Endothelial cell of umbilical vein (primary cell): Measurements from ENCODE around the gene CLIC2. TPM values are rescaled to one million over a fixed set of nuclear protein-coding genes. Genes with fewer than 3 reads are reported as not detected.

Experiments used
- BruUV-seq: library from RNA; stranded (reverse); fragments of 400-500 nt; replicated peaks from 2 replicates; lab custom pipeline; 2021; lab: Mats Ljungman, UMichigan
- CTCF ChIA-PET: fragments of 300-600, 350-600 bp; sonication (Branson Sonifier 250); formaldehyde crosslinking; loops from one replicate; lab custom pipeline; 2021; ENCODE audit warnings: antibody characterized with exemption, inconsistent platforms; lab: Charles Lee
- POLR2A ChIA-PET: fragments of 300-600, 350-600 bp; sonication (Branson Sonifier 250); formaldehyde crosslinking; loops from one replicate; lab custom pipeline; 2021; ENCODE audit warnings: antibody characterized with exemption, inconsistent platforms; lab: Charles Lee
- DNase-seq: peaks from one replicate; pipeline ENCODE4 v3.0.0-alpha.2; 2011; ENCODE audit warnings: low read depth, low spot score
- FAIRE-seq: peaks from 2 replicates; lab custom pipeline; 2011; peaks lifted over from hg19 to GRCh38; lab: Jason Lieb, UNC
- H2AFZ ChIP-seq: 2 replicates; pipeline ENCODE4 v1.6.0; 2012; ENCODE audit warnings: low read depth, low read length, control low read depth, inconsistent platforms
- H3K27ac ChIP-seq: 2 replicates; pipeline ENCODE4 v1.5.1; 2011; ENCODE audit warnings: low read depth, mild to moderate bottlenecking, control low read depth, low read length, moderate library complexity; ENCODE audit not compliant: insufficient read depth
- H3K27me3 ChIP-seq, 2 experiments: 2 replicates each; pipeline versions ENCODE4 v1.6.0 to v1.6.1; 2011; ENCODE audit warnings: low read length in 2 of 2, mixed read lengths in 1 of 2; ENCODE audit not compliant: control insufficient read depth in 2 of 2, insufficient read depth in 2 of 2
- H3K36me3 ChIP-seq, 2 experiments: 2 replicates in 1 of 2; 3 replicates in 1 of 2; pipeline ENCODE4 v1.5.1; 2011; ENCODE audit warnings: low read length in 2 of 2, mild to moderate bottlenecking in 1 of 2, moderate library complexity in 1 of 2; ENCODE audit not compliant: control insufficient read depth in 2 of 2, insufficient read depth in 2 of 2; ENCODE audit errors: extremely low read depth in 1 of 2
- H3K4me1 ChIP-seq: 3 replicates; pipeline ENCODE4 v1.5.1; 2011; ENCODE audit warnings: mild to moderate bottlenecking, low read length; ENCODE audit not compliant: control insufficient read depth, insufficient read depth; ENCODE audit errors: extremely low read depth
- H3K4me2 ChIP-seq: 2 replicates; pipeline ENCODE4 v1.6.1; 2011; ENCODE audit warnings: low read length, control low read depth, mixed read lengths; ENCODE audit not compliant: insufficient read depth
- H3K4me3 ChIP-seq, 3 experiments: fragments of 200-600 bp in 1 of 3; sonication (generic), shearing (Covaris generic) in 1 of 3; replicated peaks in 1 of 3; 2 replicates each; pipeline ENCODE4 v1.5.1; 2011 to 2016; ENCODE audit warnings: control low read depth in 3 of 3, low read length in 3 of 3, mild to moderate bottlenecking in 2 of 3, inconsistent platforms in 1 of 3, low read depth in 1 of 3, moderate library complexity in 1 of 3; ENCODE audit not compliant: insufficient read depth in 1 of 3
- H3K79me2 ChIP-seq: 2 replicates; pipeline ENCODE4 v1.6.0; 2012; ENCODE audit warnings: low read length, inconsistent platforms; ENCODE audit not compliant: control insufficient read depth, insufficient read depth
- H3K9ac ChIP-seq: replicated peaks from 2 replicates; pipeline ENCODE3; 2011; ENCODE audit warnings: low read length, control low read depth; ENCODE audit not compliant: insufficient read depth; ENCODE audit errors: extremely low read depth
- H3K9me1 ChIP-seq: replicated peaks from 3 replicates; pipeline ENCODE4 v1.6.0; 2011; ENCODE audit warnings: mild to moderate bottlenecking, low read length; ENCODE audit not compliant: control insufficient read depth, insufficient read depth; ENCODE audit errors: extremely low read depth
- H3K9me3 ChIP-seq: replicated peaks from 2 replicates; pipeline ENCODE4 v1.5.1; 2012; ENCODE audit warnings: low read length, inconsistent platforms; ENCODE audit not compliant: control insufficient read depth, insufficient read depth
- H4K20me1 ChIP-seq: replicated peaks from 2 replicates; pipeline ENCODE3; 2011; ENCODE audit warnings: mild to moderate bottlenecking, low read length; ENCODE audit not compliant: control insufficient read depth, insufficient read depth; ENCODE audit errors: extremely low read depth
- CTCF ChIP-seq, 2 donors: IDR thresholded peaks; 1 replicate in 1 of 2; 2 replicates in 1 of 2; pipeline ENCODE4 v1.5.1; 2011; ENCODE audit warnings: low read length in 2 of 2, mild to moderate bottlenecking in 2 of 2, moderate library complexity in 2 of 2, control low read depth in 1 of 2, inconsistent platforms in 1 of 2, low read depth in 1 of 2; ENCODE audit not compliant: insufficient read depth in 1 of 2; ENCODE audit errors: extremely low read depth in 1 of 2
- EZH2 ChIP-seq: IDR thresholded peaks from 2 replicates; pipeline ENCODE4 v1.6.1; 2012; ENCODE audit warnings: borderline replicate concordance, low read depth, mild to moderate bottlenecking, moderate library complexity, low read length, inconsistent platforms; ENCODE audit not compliant: severe bottlenecking
- FOS ChIP-seq: IDR thresholded peaks from 2 replicates; pipeline ENCODE4 v1.6.1; 2011; ENCODE audit warnings: mild to moderate bottlenecking, low read length, moderate library complexity, borderline replicate concordance; ENCODE audit not compliant: insufficient read depth
- GATA2 ChIP-seq: IDR thresholded peaks from 2 replicates; pipeline ENCODE4 v1.7.0; 2011; ENCODE audit warnings: low read depth, mild to moderate bottlenecking, moderate library complexity, mixed read lengths, low read length; ENCODE audit not compliant: insufficient read length, insufficient read depth
- JUN ChIP-seq: IDR thresholded peaks from 2 replicates; pipeline ENCODE4 v1.6.1; 2011; ENCODE audit warnings: borderline replicate concordance, low read depth; ENCODE audit not compliant: insufficient read length, insufficient read depth
- MAX ChIP-seq: IDR thresholded peaks from 2 replicates; pipeline ENCODE4 v1.6.1; 2011; ENCODE audit not compliant: insufficient read depth, insufficient read length
- MYC ChIP-seq: IDR thresholded peaks from one replicate; pipeline ENCODE4 v1.6.1; 2011; ENCODE audit warnings: mild to moderate bottlenecking, low read depth, low read length
- POLR2A ChIP-seq: IDR thresholded peaks from 2 replicates; pipeline ENCODE4 v1.6.1; 2012; ENCODE audit warnings: low read depth, mild to moderate bottlenecking, control low read depth, low read length
- POLR2AphosphoS5 ChIP-seq: IDR thresholded peaks from 2 replicates; pipeline ENCODE4 v1.6.1; 2012; ENCODE audit warnings: low read depth, mild to moderate bottlenecking, control low read depth, low read length, moderate library complexity; ENCODE audit not compliant: insufficient read depth
- dilution Hi-C: fragments of 300-500 bp; cut with MboI; formaldehyde crosslinking; loops from one replicate; pipeline ENCODE4 v1.15.0; 2019; ENCODE audit warnings: low sequenced_read_pairs; ENCODE audit not compliant: extremely low pct_ligation_motif_present
- intact Hi-C: fragments of 100-400 bp; cut with micrococcal nuclease; formaldehyde crosslinking; loops from one replicate; pipeline ENCODE4 v1.10.0; 2022
- polyA plus RNA-seq, 4 experiments: library from polyadenylated mRNA; depleted of rRNA in 3 of 4; stranded (reverse) in 3 of 4; unstranded in 1 of 4; fragments of >200 nt; gene quantifications; 2 replicates each; pipeline versions ENCODE4 v1.2.1 to v1.2.3, GENCODE V29; 2011 to 2012; ENCODE audit warnings: missing spikeins in 1 of 4
- total RNA-seq: library from RNA; stranded (reverse); gene quantifications from 2 replicates; pipeline ENCODE4 v1.2.3, GENCODE V29; 2021

CLIC2 gene
- total and polyA plus RNA-seq, 2 donors (not counting 3 experiments of a cell fraction or from before 2014, with no cell fraction given): 0.23 to 0.73 TPM

- Histone ChIP-seq H2AFZ (no peak overlapping the region), H3K4me1 (no peaks in the 10 kb centered on the region), H3K4me3 (no peak overlapping the region), H3K9me3 (no peaks in the 10 kb centered on the region), H3K4me2 (no peak overlapping the region), H3K9me1 (no peaks in the 10 kb centered on the region), H3K36me3 (no peaks in the 10 kb centered on the region), H4K20me1 (no peaks in the 10 kb centered on the region), H3K27ac (no peak overlapping the region), H3K9ac (no peak overlapping the region), H3K27me3 (peaks cover 0 to 2% of the 10 kb centered on the region in 2 experiments), H3K79me2 (no peaks in the 10 kb centered on the region)
- intact Hi-C loops (no loop called here), dilution Hi-C loops (no loop called here)
- POLR2A ChIA-PET: no interaction called here
- DNase-seq (no peak), FAIRE-seq (no peak)
- no TSS peak for BruUV-seq
- CTCF ChIA-PET: no interaction called here
- no peak for TF ChIP-seq POLR2A
- TF ChIP-seq CTCF (IDR thresholded peaks at IDR 0.05; ENCODE audit: extremely low read depth in 1 of 2, insufficient read depth in 1 of 2, low read depth in 1 of 2, low read length in 2 of 2): no peak
- TF ChIP-seq JUN: no peak
- no peak for TF ChIP-seq MYC
- TF ChIP-seq EZH2: no peak
- no peak for TF ChIP-seq MAX
- no peak for TF ChIP-seq GATA2
- no peak for TF ChIP-seq FOS
- TF ChIP-seq POLR2AphosphoS5: no peak
These were observed 83.0 kb downstream of the CLIC2 start for GRCh38 chrX:155251391-155251790.
